Mesothelial cell of epicardium (in vitro differentiated cells): ENCODE data around the gene OTOF. TPM values are rescaled to one million over a fixed set of nuclear protein-coding genes. Genes with fewer than 3 reads are reported as not detected.

Experiments
- DNase-seq, 2 experiments: peaks; one replicate each; pipeline ENCODE4 v3.0.0; 2021; ENCODE audit warnings: low spot score in 2 of 2; ENCODE audit not compliant: unreplicated experiment in 2 of 2
- H3K27ac Mint-ChIP-seq: 2 replicates; pipeline ENCODE4 v1.8.0; 2021; ENCODE audit warnings: mixed read lengths
- H3K27me3 Mint-ChIP-seq: 2 replicates; pipeline ENCODE4 v1.8.0; 2021; ENCODE audit warnings: low read depth, mixed read lengths
- H3K36me3 Mint-ChIP-seq: 2 replicates; pipeline ENCODE4 v1.8.0; 2021; ENCODE audit warnings: mixed read lengths
- H3K4me1 Mint-ChIP-seq: 2 replicates; pipeline ENCODE4 v1.8.0; 2021; ENCODE audit warnings: mixed read lengths
- H3K4me3 Mint-ChIP-seq: 2 replicates; pipeline ENCODE4 v1.8.0; 2021; ENCODE audit warnings: mild to moderate bottlenecking, moderate library complexity, mixed read lengths
- H3K9me3 Mint-ChIP-seq: 2 replicates; pipeline ENCODE4 v1.8.0; 2021; ENCODE audit warnings: mixed read lengths
- CTCF ChIP-seq: fragments of 200-600 bp; sonication (generic); IDR thresholded peaks from one replicate; pipeline ENCODE4 v1.5.0; 2021; ENCODE audit warnings: antibody characterized with exemption; ENCODE audit not compliant: unreplicated experiment
- total RNA-seq: library from RNA; stranded (reverse); gene quantifications from 3 replicates; pipeline ENCODE4 v1.2.1, GENCODE V29; 2021

OTOF gene
- total RNA-seq, 1 donor from 2014 or later: 0.16 TPM

GRCh38 chr2:26483957-26484565, 6.1 kb upstream of the OTOF start:
- H3K4me3 Mint-ChIP-seq: no peak overlapping the region
- H3K27ac Mint-ChIP-seq: no peak overlapping the region
- no peaks in the 10 kb centered on the region for H3K9me3 Mint-ChIP-seq
- no peaks in the 10 kb centered on the region for H3K4me1 Mint-ChIP-seq
- H3K36me3 Mint-ChIP-seq: no peaks in the 10 kb centered on the region
- no peak for DNase-seq
- no peak for TF ChIP-seq CTCF
- peaks cover 7% of the 10 kb centered on the region for H3K27me3 Mint-ChIP-seq

- no peak for DNase-seq
- Mint-ChIP-seq H3K27ac (no peak overlapping the region), H3K36me3 (no peaks in the 10 kb centered on the region), H3K9me3 (no peaks in the 10 kb centered on the region), H3K27me3 (peaks cover 7% of the 10 kb centered on the region), H3K4me1 (no peaks in the 10 kb centered on the region), H3K4me3 (no peak overlapping the region)
- no peak for TF ChIP-seq CTCF
Measured at GRCh38 chr2:26483516-26483915, 5.6 kb upstream of the OTOF start.

- Mint-ChIP-seq H3K36me3 (no peaks in the 10 kb centered on the region), H3K27ac (no peak overlapping the region), H3K4me1 (peaks cover 2% of the 10 kb centered on the region), H3K27me3 (peaks cover 7% of the 10 kb centered on the region), H3K4me3 (no peak overlapping the region), H3K9me3 (no peaks in the 10 kb centered on the region)
- no peak for TF ChIP-seq CTCF
- no peak for DNase-seq
Measured at GRCh38 chr2:26483027-26483326, 5.1 kb upstream of the OTOF start.

- Mint-ChIP-seq H3K27me3 (peaks cover 7% of the 10 kb centered on the region), H3K27ac (no peak overlapping the region), H3K4me3 (no peak overlapping the region), H3K4me1 (peaks cover 5% of the 10 kb centered on the region), H3K36me3 (no peaks in the 10 kb centered on the region), H3K9me3 (no peaks in the 10 kb centered on the region)
- no peak for TF ChIP-seq CTCF
- no peak for DNase-seq
Measured at GRCh38 chr2:26482211-26483026, 4.5 kb upstream of the OTOF start.

GRCh38 chr2:26481706-26482105, 3.8 kb upstream of the OTOF start:
- DNase-seq: no peak
- Mint-ChIP-seq H3K4me1 (peaks cover 5% of the 10 kb centered on the region), H3K27me3 (peaks cover 7% of the 10 kb centered on the region), H3K9me3 (no peaks in the 10 kb centered on the region), H3K4me3 (no peak overlapping the region), H3K27ac (no peak overlapping the region), H3K36me3 (no peaks in the 10 kb centered on the region)
- TF ChIP-seq CTCF: no peak
